GM08714 (cell line): ENCODE measurements around the gene ZNF384.
"Not testable (repeated sequence)": the region's sequence is repeated elsewhere in the genome, so short reads cannot be mapped to it uniquely, and the experiment has no call there.

Experiments used
- H3K4me3 ChIP-seq: fragments of 200-500 bp; sonication (Bioruptor generic); 2 replicates; pipeline ENCODE4 v1.5.1; 2014; ENCODE audit warnings: mild to moderate bottlenecking, low read length, inconsistent platforms
- ZNF274 ChIP-seq: IDR thresholded peaks from 2 replicates; pipeline ENCODE4 v1.6.1; 2012; ENCODE audit warnings: mild to moderate bottlenecking, low read depth, low read length

ZNF384 gene

DNA sequence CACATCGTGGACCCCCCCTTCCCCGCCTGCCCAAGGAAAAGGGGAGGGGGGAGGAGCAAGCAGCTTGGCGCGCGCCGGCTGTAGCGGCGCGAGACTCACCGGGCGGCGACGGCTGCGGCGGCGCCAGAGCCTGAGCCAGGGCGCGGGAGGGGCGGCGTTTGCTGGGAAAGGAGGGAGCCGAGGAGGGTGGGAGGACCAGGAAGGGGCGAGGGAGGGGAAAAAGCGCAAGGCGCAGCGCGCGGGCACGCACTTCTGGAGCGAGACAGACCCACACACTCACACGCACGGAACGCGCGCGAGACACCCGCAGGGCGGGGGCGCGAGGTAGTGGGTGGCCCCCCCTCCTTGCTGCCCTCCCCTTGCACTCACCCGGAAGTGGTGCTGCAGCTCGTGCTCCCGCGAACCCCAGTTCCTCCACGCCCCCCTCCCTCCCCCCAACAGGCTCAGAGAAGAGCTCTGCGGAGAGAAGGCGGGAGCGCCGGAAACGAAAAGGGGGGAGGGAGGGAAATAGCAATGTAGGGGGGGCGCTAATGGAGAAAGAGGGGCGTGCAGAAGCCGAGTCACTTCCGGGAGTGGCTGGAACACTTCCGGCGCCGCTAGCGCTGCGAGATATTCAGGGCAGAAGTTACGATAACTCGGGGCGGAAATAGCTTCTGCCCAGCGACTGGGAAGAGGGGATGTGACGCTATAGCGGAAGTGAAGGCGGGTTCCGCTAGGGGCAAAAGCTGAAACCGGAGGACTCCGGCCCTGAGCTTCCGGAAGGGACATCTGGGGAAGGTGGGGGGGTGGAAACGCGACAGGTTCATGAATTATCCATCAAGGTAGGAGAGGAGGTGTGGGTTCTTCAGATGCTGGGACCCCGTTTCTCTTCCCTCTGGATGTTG is at the start of gene ZNF384:
TSS of gene ZNF384 (minus strand) at position 377 of the 884 bp plus-strand sequence. CDS start 9,855 bp downstream, outside the sequence.
- no peak for TF ChIP-seq ZNF274
- H3K4me3 ChIP-seq: peak within 1 kb of the TSS; percentile 92

DNA sequence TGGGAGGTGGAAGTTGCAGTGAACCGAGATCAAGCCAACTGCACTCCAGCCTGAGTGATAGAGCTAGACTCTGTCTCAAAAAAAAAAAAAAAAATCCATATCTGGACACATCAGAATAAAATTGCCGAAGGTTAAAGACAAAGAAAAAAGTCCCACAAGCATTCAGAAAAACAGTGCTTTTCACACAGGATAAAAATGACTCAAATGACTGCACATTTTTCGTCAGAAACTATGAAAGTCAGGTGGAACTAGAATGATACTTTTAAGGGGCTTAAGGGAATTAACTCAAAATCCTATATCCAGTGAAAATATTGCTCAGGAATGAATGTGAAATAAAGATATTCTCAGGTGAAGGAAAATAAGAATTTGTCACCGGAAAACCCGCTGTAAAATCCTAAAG is 47.6 kb upstream of the ZNF384 start:
- TF ChIP-seq ZNF274: no peak
- no peak overlapping the region for H3K4me3 ChIP-seq

GRCh38 chr12:6735448-6736191 is 46.4 kb upstream of the ZNF384 start:
- no peak overlapping the region for H3K4me3 ChIP-seq
- no peak for TF ChIP-seq ZNF274

DNA sequence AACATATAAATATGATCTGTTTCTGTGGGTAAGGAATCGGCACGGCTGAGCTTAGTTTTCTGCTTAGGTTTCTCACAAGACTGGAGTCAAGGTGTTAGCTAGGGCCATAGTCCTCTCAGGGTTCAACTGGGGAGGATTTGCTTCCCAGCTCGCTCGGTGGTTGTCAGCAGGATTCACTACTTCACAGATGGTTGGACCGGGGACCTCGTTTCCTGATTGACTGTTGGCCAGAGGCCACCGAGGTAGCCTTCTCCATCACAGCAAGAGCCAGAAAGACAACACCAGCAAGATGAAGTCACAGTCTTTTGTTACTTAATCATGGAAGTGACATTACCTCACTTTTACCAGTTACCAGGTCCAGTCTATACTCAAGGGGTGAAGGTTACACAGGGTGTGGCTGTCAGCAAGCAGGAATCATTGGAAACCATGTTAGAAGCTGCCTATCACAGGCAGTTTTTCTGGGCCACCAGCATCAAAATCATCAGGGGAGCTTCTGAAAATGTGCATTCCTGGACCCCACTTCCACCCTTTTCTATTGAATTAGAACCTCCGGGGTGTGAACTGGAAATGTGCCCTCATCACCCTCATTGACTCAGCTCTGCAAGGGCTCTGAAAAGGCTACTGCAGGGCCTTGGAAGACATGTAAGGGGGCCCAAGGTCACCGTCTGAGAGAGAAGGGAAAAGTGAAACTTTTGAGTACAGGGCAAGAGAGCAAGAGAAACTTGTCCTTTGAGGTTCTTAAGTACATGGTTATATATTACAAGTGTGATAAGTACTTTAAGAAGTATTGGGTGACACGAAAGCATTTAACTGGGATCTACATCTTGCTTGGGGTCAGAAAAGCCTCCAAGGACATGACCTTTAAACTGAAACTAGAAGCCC is 45.6 kb upstream of the ZNF384 start:
- H3K4me3 ChIP-seq: no peak overlapping the region
- TF ChIP-seq ZNF274: no peak

GRCh38 chr12:6730169-6730568 is 41.0 kb upstream of the ZNF384 start:
- no peak overlapping the region for H3K4me3 ChIP-seq
- no peak for TF ChIP-seq ZNF274

GRCh38 chr12:6729186-6729585 is 40.0 kb upstream of the ZNF384 start:
- TF ChIP-seq ZNF274: no peak
- no peak overlapping the region for H3K4me3 ChIP-seq

- TF ChIP-seq ZNF274: no peak
- no peak overlapping the region for H3K4me3 ChIP-seq
Observed at GRCh38 chr12:6725350-6725749, 36.2 kb upstream of the ZNF384 start.

DNA sequence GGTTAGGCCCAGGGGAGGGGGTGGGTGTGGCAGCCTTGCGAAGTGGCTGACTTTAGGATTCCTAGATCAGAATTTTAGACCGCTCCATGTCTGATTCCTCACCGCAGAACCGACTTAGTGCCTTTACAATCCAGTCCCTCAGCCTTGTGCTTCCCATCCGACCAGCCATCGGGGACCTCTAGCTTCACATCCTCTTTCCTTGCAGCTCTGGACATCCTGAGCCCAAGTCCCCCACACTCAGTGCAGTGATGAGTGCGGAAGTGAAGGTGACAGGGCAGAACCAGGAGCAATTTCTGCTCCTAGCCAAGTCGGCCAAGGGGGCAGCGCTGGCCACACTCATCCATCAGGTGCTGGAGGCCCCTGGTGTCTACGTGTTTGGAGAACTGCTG is 35.2 kb upstream of the ZNF384 start:
- peak overlapping the region; percentile 65 for H3K4me3 ChIP-seq
- no peak for TF ChIP-seq ZNF274

GRCh38 chr12:6723607-6724408 is 34.6 kb upstream of the ZNF384 start, which contains the start of gene COPS7A:
TSS of gene COPS7A (plus strand) at chr12:6724046. CDS start at chr12:6724657, 611 bp downstream.
- TF ChIP-seq ZNF274: no peak
- H3K4me3 ChIP-seq: peak within 1 kb of the TSS; percentile 91

DNA sequence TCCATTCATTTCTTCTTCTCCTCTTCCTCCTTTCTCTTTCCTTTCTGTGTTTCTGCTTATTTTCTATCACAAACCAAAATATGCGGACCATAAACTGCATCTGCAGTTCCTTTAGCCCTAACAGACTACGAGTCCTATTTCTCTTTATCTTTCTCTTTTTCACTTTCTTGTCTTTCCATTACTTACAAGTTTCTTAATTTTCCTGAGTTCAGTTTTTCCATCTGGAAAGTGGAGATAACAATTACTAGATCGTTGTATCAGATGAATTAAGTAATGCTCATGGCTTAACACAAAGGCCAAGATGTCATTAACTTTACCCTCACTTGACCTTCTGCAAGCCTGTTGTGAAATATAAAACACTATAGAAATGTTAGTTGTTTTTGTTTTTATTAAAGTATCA is 33.7 kb upstream of the ZNF384 start:
- H3K4me3 ChIP-seq: no peak overlapping the region
- no peak for TF ChIP-seq ZNF274

GRCh38 chr12:6716874-6717437 is 27.8 kb upstream of the ZNF384 start:
- H3K4me3 ChIP-seq: no peak overlapping the region
- TF ChIP-seq ZNF274: no peak

GRCh38 chr12:6716031-6716873 is 27.1 kb upstream of the ZNF384 start:
- not testable (repeated sequence) for H3K4me3 ChIP-seq
